Lower lobe of right lung (tissue), 2 donors: ENCODE results near the gene IQSEC3. TPM values are rescaled to one million over a fixed set of nuclear protein-coding genes. Genes with fewer than 3 reads are reported as not detected.

Experiments
- ATAC-seq, 2 donors: fragments of 200-7000 bp; cut with Tn5 transposase; one replicate each; pipeline ENCODE4 v1.9.1; 2020 to 2022; ENCODE audit warnings: mild to moderate bottlenecking in 2 of 2, moderate library complexity in 2 of 2
- DNase-seq: peaks from one replicate; pipeline ENCODE4 v3.0.0-alpha.2; 2020
- H3K27ac ChIP-seq: fragments of 200-600 bp; one replicate; pipeline ENCODE4 v1.8.0; 2022
- H3K27me3 ChIP-seq: fragments of 200-600 bp; one replicate; pipeline ENCODE4 v1.8.0; 2022; ENCODE audit warnings: low read depth
- H3K36me3 ChIP-seq: fragments of 200-600 bp; one replicate; pipeline ENCODE4 v1.8.0; 2022; ENCODE audit warnings: mild to moderate bottlenecking
- H3K4me1 ChIP-seq: fragments of 200-600 bp; one replicate; pipeline ENCODE4 v1.8.0; 2022
- H3K4me3 ChIP-seq: fragments of 200-600 bp; one replicate; pipeline ENCODE4 v1.8.0; 2022; ENCODE audit warnings: mild to moderate bottlenecking
- H3K9me3 ChIP-seq: fragments of 200-600 bp; one replicate; pipeline ENCODE4 v1.8.0; 2022
- CTCF ChIP-seq: fragments of 200-600 bp; IDR thresholded peaks from one replicate; pipeline ENCODE4 v1.8.0; 2022; ENCODE audit warnings: antibody characterized with exemption, mild to moderate bottlenecking
- intact Hi-C: fragments of 100-400 bp; cut with DNase I; formaldehyde crosslinking; loops from one replicate; pipeline ENCODE4 v1.11.0; 2022
- total RNA-seq: library from RNA; stranded (reverse); fragmentation: NEBNext Ultra II Directional; extraction: Animal tissue kit (Norgen Biotek cat#: 25700); gene quantifications from one replicate; pipeline ENCODE4 v1.2.1, GENCODE V29; 2021
- donor health status: DM: no; HTN: yes; CAD: no; lungs with severe emphysema.

IQSEC3 gene
- total RNA-seq, 1 donor from 2014 or later, result 10.7 TPM

GRCh38 chr12:198705-199104 lies 132.1 kb downstream of the IQSEC3 start:
- H3K4me3 ChIP-seq, result no peak overlapping the region
- H3K4me1 ChIP-seq, result peaks cover under 1% of the 10 kb centered on the region
- H3K36me3 ChIP-seq, result no peaks in the 10 kb centered on the region
- DNase-seq, result no peak
- no peak for TF ChIP-seq CTCF
- peaks cover 8% of the 10 kb centered on the region for H3K27me3 ChIP-seq
- no peaks in the 10 kb centered on the region for H3K9me3 ChIP-seq
- H3K27ac ChIP-seq, result no peak overlapping the region
- intact Hi-C loops, result no loop called here
- ATAC-seq, result no peak

GRCh38 chr12:201361-201760 lies 134.8 kb downstream of the IQSEC3 start:
- Histone ChIP-seq H3K4me3 (no peak overlapping the region), H3K9me3 (no peaks in the 10 kb centered on the region), H3K4me1 (peaks cover 9% of the 10 kb centered on the region), H3K27ac (peak overlapping the region; percentile 27), H3K27me3 (peaks cover 23% of the 10 kb centered on the region), H3K36me3 (no peaks in the 10 kb centered on the region)
- TF ChIP-seq CTCF, result no peak
- DNase-seq, result no peak
- intact Hi-C loops, result no loop called here
- no peak for ATAC-seq

GRCh38 chr12:202081-202731 lies 135.6 kb downstream of the IQSEC3 start:
- ATAC-seq, result peak; percentile 76 to 83
- intact Hi-C loops, result no loop called here
- no peak for TF ChIP-seq CTCF
- Histone ChIP-seq H3K27me3 (peaks cover 26% of the 10 kb centered on the region), H3K27ac (peak overlapping the region; percentile 27), H3K9me3 (no peaks in the 10 kb centered on the region), H3K4me1 (peaks cover 9% of the 10 kb centered on the region), H3K36me3 (no peaks in the 10 kb centered on the region), H3K4me3 (no peak overlapping the region)
- DNase-seq, result peak; percentile 77

GRCh38 chr12:203074-203461 lies 136.5 kb downstream of the IQSEC3 start:
- H3K9me3 ChIP-seq, result no peaks in the 10 kb centered on the region
- TF ChIP-seq CTCF, result no peak
- H3K4me1 ChIP-seq, result peaks cover 9% of the 10 kb centered on the region
- DNase-seq (no peak), ATAC-seq (no peak)
- H3K27ac ChIP-seq, result no peak overlapping the region
- H3K27me3 ChIP-seq, result peaks cover 26% of the 10 kb centered on the region
- H3K36me3 ChIP-seq, result no peaks in the 10 kb centered on the region
- peak overlapping the region; percentile 49 for H3K4me3 ChIP-seq
- intact Hi-C loops, result no loop called here

GRCh38 chr12:203462-204260 lies 137.1 kb downstream of the IQSEC3 start:
- Histone ChIP-seq H3K9me3 (no peaks in the 10 kb centered on the region), H3K4me3 (peak overlapping the region; percentile 49), H3K4me1 (peaks cover 9% of the 10 kb centered on the region), H3K36me3 (no peaks in the 10 kb centered on the region), H3K27me3 (peaks cover 26% of the 10 kb centered on the region), H3K27ac (no peak overlapping the region)
- TF ChIP-seq CTCF, result no peak
- ATAC-seq, result peak; percentile 50 to 64
- intact Hi-C loops, result no loop called here
- DNase-seq, result no peak
